Choroid plexus epithelial cell (primary cell): ENCODE measurements around the gene HTRA3.
"Not testable (repeated sequence)": the region's sequence is repeated elsewhere in the genome, so short reads cannot be mapped to it uniquely, and the experiment has no call there.

Experiments
- DNase-seq: peaks from one replicate; pipeline ENCODE4 v3.0.0-alpha.2; 2010; ENCODE audit warnings: low read depth
- H3K4me3 ChIP-seq: 2 replicates; pipeline ENCODE4 v1.5.1; 2011; ENCODE audit warnings: low read depth, mild to moderate bottlenecking, control low read depth, low read length, moderate library complexity
- CTCF ChIP-seq: conservative IDR thresholded peaks from 2 replicates; pipeline ENCODE4 v1.5.1; 2011; ENCODE audit warnings: low read depth, mild to moderate bottlenecking, control low read depth, inconsistent platforms, low read length, moderate library complexity

The HTRA3 gene

GRCh38 chr4:8333726-8334460, 64.3 kb downstream of the HTRA3 start:
- TF ChIP-seq CTCF: no peak
- no peak for DNase-seq
- H3K4me3 ChIP-seq: no peak overlapping the region

- TF ChIP-seq CTCF: no peak
- DNase-seq: no peak
- H3K4me3 ChIP-seq: no peak overlapping the region
Measured at GRCh38 chr4:8334786-8335460, 65.4 kb downstream of the HTRA3 start.

GRCh38 chr4:8335848-8336247, 66.3 kb downstream of the HTRA3 start:
- no peak for TF ChIP-seq CTCF
- H3K4me3 ChIP-seq: no peak overlapping the region
- no peak for DNase-seq

- TF ChIP-seq CTCF: no peak
- no peak overlapping the region for H3K4me3 ChIP-seq
- peak; percentile 22 for DNase-seq
Measured at GRCh38 chr4:8336412-8337075, 67.0 kb downstream of the HTRA3 start.

GRCh38 chr4:8338351-8338961, 68.9 kb downstream of the HTRA3 start:
- TF ChIP-seq CTCF: no peak
- H3K4me3 ChIP-seq: no peak overlapping the region
- DNase-seq: no peak

GRCh38 chr4:8340781-8341241, 71.3 kb downstream of the HTRA3 start:
- no peak overlapping the region for H3K4me3 ChIP-seq
- TF ChIP-seq CTCF: no peak
- no peak for DNase-seq

- DNase-seq, H3K4me3 ChIP-seq: not testable (repeated sequence)
Measured at GRCh38 chr4:8341281-8341680, 71.7 kb downstream of the HTRA3 start.
